GM12801 (cell line): ENCODE data around the gene PTCHD1.

Experiments
- TF ChIP-seq, protein P1 (sequence below): IDR thresholded peaks from one replicate; pipeline ENCODE4 v1.5.1; 2011; ENCODE audit warnings: control low read depth; ENCODE audit not compliant: insufficient read length; ENCODE audit errors: extremely low read depth

Gene PTCHD1

DNA sequence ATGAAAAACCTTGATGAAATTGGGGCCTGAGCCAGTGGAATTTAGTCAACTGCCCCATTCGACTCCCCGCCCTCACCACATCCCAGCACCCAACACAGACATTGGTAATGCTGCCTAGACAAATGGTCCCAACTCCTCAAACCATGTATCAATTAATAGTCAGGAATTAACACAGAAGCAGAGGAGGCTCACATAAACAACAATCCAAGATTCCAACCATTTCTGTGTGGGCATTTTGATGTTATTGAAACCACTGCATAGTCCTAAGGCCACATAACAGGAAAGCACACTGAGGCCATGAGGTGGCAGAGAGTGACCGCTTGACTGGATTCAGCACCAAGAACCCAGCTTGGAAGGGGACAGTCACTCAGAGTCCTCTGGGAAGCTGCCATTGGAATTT lies 22.5 kb upstream of the PTCHD1 start:
- TF ChIP-seq, protein P1, sequence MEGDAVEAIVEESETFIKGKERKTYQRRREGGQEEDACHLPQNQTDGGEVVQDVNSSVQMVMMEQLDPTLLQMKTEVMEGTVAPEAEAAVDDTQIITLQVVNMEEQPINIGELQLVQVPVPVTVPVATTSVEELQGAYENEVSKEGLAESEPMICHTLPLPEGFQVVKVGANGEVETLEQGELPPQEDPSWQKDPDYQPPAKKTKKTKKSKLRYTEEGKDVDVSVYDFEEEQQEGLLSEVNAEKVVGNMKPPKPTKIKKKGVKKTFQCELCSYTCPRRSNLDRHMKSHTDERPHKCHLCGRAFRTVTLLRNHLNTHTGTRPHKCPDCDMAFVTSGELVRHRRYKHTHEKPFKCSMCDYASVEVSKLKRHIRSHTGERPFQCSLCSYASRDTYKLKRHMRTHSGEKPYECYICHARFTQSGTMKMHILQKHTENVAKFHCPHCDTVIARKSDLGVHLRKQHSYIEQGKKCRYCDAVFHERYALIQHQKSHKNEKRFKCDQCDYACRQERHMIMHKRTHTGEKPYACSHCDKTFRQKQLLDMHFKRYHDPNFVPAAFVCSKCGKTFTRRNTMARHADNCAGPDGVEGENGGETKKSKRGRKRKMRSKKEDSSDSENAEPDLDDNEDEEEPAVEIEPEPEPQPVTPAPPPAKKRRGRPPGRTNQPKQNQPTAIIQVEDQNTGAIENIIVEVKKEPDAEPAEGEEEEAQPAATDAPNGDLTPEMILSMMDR, result no peak

DNA sequence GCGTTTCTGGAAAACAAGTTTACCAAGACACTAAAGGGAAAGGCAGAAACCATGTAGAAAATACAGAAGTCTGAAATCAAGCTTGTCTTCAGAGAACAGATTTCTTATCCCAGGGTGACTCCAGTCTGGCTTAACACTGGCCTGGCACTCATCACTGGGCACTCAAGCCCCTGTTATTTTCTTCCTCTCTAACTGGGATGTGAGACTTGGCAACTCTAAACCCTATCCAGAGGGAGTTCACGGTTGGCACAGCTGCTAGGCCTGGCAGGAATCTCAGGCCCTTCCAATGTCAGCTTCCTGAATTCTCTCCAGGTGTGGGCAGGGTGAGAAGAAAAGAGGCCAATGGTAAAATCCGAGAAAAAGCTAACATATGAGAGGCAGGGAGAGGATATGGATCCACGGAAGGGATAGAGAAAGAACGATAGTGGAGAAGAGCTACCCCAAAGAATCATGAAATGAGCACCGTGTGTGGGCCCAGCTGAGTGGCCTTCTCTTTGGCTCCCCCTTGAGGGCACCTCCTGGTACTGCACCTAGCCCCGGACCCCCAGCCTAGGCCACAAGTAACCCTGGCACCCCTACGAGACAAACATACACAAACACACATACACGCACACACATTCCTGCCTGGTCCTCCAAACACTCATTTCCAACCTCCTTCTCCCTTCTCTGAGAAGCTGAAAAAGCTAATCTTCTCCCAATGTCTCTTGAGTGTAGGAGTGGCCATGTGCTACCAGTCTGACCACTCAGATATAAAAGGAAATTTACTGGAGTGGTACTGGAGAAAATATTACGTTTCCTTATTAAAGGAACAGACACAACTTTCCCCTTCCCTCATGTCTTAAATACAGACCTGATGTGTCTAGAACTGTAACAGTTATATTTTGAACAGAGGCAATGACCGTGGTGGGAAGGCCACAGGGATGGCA lies 16.6 kb upstream of the PTCHD1 start:
- TF ChIP-seq, protein P1, result no peak

DNA sequence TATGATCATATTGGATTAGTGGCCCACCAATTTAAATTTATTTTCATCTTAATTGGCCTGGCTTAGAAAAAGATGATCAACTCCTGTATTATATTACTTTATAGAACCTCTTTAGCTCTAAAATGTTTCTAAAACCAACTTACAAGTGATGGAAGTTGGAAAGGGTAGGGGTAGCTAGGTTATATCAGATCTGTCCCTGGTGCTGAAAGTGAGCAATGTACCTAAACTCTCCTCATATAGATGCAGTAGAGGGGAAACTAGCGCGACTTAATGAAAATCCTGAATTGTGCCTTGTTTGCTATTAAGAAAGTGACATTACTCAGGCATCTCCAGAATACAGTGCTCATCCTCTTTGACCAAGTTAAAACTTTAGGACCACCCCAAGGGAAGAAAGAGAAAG lies 7.5 kb upstream of the PTCHD1 start:
- TF ChIP-seq, protein P1, result no peak

DNA sequence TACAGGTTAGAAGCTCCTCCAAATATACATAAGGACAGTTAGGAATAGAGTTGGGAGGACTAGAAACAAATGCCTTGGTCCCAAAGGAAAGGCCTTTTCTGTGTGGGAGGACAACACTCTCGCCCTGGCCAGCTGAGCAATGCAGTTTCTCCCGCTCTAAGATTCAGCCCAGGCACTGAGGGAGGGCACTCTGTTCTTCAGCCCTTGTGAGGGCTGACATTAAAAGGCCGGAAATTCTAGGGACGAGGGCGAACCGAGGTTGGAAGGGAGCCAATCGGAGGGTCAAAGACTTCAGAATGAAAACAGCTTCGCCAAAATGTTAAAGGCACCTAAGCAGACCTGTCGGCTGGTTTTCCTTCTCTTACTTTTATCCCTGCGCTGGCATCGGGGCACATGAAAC lies 2.9 kb upstream of the PTCHD1 start:
- TF ChIP-seq, protein P1, result no peak

DNA sequence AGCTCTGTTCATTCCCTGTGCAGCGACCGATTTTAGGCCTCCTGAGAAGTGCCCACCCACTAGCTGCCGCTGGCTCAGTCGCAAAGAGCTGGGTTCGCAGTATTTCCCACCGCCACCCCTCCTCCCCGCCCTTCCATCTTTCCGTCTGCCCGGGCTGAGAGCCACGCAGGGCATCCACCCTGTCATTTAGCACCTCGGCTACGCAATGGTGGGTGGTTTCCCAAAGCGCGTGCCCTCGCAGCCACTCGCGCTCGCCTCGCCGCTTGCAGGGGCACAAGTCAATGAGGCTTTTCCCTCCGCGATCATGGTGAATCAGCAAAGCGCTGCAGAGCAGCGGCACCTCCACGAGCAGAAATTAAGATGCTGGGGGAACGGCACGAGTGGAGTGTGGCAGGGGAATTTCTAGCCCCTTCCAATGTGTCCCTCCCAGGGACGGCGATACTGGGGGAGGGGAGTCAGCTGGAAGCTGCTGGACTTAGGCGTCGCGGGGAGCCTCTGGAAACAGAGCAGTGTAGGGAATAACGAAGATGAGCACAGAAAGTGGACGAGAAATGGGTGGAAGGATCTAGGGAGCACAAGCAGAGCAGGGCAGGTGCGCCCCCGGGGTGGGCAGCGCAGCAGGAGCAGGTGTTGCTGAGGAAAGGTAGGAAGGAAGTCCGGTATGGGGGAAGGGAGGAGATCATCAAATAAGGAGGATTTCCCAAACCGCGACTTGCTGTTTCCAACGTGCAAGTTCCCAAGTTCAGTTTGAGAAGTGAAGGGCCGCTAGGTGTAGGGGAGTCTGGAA lies 2.4 kb upstream of the PTCHD1 start:
- TF ChIP-seq, protein P1, result no peak

DNA sequence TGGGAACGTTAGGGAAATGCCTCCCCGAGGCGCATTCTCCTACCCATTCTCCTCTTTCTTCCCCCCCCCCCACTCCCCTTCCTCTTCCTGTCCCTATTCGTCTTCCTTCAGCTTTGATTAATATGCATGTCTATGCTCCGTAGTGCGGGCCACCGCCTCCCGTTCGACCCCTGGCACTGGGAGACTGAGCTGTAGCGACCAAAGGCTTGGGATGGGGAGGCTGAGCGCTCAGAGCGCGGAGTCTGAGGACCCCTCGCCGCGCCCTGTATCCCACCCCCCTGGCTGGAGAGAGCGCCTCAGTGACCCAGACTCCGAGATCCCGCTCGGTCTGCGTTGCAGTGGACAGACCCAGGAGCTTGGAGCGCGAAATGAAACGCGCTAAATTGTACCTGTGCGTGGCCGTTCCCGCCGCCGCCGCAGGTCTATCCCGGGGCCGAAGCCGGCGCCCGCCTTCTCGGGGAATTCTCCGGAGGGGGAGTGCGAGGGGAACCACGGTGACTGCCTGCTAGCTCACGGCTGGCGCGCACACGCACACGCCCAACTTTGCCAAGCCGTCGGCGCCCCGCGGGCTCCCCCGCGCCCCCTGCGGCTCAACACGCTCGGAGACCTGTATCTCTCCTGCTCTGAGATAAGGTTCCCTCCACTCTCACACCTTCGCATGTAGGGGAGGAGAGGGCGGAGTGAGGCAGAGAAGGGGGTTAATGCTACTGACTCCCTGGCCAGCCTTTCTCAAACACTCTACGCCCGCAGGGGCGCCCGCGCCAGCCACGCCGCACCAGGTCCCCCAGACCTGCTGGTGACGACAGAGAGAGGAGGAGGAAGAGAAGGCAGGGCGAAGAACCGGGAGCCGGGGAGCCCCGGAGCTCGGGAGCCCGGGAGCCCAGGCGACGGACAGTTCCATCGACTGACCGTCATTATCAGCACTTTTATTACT lies 1.5 kb upstream of the PTCHD1 start:
- TF ChIP-seq, protein P1, result no peak
